GM10266 (cell line): Measurements from ENCODE around the gene C14orf132.

Experiments used
- DNase-seq: peaks from one replicate; pipeline ENCODE4 v3.0.0; 2012; ENCODE audit errors: extremely low spot score
- TF ChIP-seq, protein P1 (sequence below): IDR thresholded peaks from 2 replicates; pipeline ENCODE4 v1.5.1; 2012; ENCODE audit warnings: mild to moderate bottlenecking, low read depth; ENCODE audit not compliant: control insufficient read depth, insufficient read depth; ENCODE audit errors: missing control alignments

The C14orf132 gene

DNA sequence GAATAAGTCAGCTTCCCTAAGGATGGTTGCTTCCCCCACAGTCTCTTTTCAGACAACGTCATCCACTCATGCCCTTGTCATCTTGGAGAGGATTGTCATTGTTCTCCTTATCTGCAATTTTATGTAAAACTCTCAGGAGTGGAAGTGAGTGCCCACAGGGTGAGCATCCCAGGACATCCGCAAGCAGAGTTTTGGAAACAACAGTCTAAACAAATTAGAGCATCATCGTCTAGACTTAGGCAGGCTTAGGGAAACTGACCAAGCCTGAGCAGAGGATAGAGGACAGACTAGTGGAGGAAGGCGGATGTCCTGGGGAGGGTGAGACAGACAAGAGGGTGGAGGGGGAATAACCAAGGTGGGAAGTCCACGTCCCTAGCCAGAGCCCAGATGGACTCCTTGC lies 101.8 kb downstream of the C14orf132 start:
- no peak for DNase-seq
- TF ChIP-seq, protein P1, sequence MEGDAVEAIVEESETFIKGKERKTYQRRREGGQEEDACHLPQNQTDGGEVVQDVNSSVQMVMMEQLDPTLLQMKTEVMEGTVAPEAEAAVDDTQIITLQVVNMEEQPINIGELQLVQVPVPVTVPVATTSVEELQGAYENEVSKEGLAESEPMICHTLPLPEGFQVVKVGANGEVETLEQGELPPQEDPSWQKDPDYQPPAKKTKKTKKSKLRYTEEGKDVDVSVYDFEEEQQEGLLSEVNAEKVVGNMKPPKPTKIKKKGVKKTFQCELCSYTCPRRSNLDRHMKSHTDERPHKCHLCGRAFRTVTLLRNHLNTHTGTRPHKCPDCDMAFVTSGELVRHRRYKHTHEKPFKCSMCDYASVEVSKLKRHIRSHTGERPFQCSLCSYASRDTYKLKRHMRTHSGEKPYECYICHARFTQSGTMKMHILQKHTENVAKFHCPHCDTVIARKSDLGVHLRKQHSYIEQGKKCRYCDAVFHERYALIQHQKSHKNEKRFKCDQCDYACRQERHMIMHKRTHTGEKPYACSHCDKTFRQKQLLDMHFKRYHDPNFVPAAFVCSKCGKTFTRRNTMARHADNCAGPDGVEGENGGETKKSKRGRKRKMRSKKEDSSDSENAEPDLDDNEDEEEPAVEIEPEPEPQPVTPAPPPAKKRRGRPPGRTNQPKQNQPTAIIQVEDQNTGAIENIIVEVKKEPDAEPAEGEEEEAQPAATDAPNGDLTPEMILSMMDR, result no peak
